H1 (cell line): ENCODE results near the gene HYCC1. TPM values are rescaled to one million over a fixed set of nuclear protein-coding genes. Genes with fewer than 3 reads are reported as not detected.

ENCODE experiments used
- CHD1 ChIP-seq: IDR thresholded peaks from 2 replicates; pipeline ENCODE4 v1.6.1; 2012; ENCODE audit warnings: low read depth, low read length, improper control_type of control experiment
- CREB1 ChIP-seq: IDR thresholded peaks from 2 replicates; pipeline ENCODE4 v1.6.1; 2012; ENCODE audit warnings: inconsistent platforms
- CTCF ChIP-seq, 3 experiments: IDR thresholded peaks; 1 replicate in 2 of 3; 2 replicates in 1 of 3; pipeline versions ENCODE4 v1.5.1 to v1.6.1; 2011; ENCODE audit warnings: low read length in 3 of 3, mild to moderate bottlenecking in 3 of 3, inconsistent platforms in 2 of 3, low read depth in 1 of 3, moderate library complexity in 1 of 3; ENCODE audit not compliant: insufficient read depth in 1 of 3; ENCODE audit errors: control extremely low read depth in 1 of 3
- HDAC6 ChIP-seq: IDR thresholded peaks from one replicate; pipeline ENCODE4 v1.7.1; 2012; ENCODE audit warnings: low read depth, mild to moderate bottlenecking, inconsistent platforms, low read length, moderate library complexity
- POU5F1 ChIP-seq: IDR thresholded peaks from 2 replicates; pipeline ENCODE4 v1.6.1; 2011; ENCODE audit warnings: low read depth, mild to moderate bottlenecking, low read length, moderate library complexity
- SIN3A ChIP-seq, 2 experiments: IDR thresholded peaks in 1 of 2; conservative IDR thresholded peaks in 1 of 2; 2 replicates each; pipeline ENCODE4 v1.6.1; 2011 to 2012; ENCODE audit warnings: low read length in 2 of 2, improper control_type of control experiment in 1 of 2, low read depth in 1 of 2, mild to moderate bottlenecking in 1 of 2
- SIRT6 ChIP-seq: IDR thresholded peaks from one replicate; pipeline ENCODE4 v1.7.1; 2012; ENCODE audit warnings: low read length, inconsistent platforms
- SP2 ChIP-seq: IDR thresholded peaks from 2 replicates; pipeline ENCODE4 v1.6.1; 2012; ENCODE audit warnings: mild to moderate bottlenecking, low read length, inconsistent platforms
- TAF1 ChIP-seq: IDR thresholded peaks from 2 replicates; pipeline ENCODE4 v1.6.1; 2011; ENCODE audit warnings: mild to moderate bottlenecking, low read depth, low read length
- YY1 ChIP-seq: IDR thresholded peaks from 2 replicates; pipeline ENCODE4 v1.6.1; 2011; ENCODE audit warnings: low read depth, mild to moderate bottlenecking, low read length
- polyA plus RNA-seq, 7 experiments: library from polyadenylated mRNA; depleted of rRNA in 3 of 7; stranded (reverse) in 5 of 7; unstranded in 2 of 7; fragments of >200 nt in 5 of 7; fragments of 200-250 nt in 2 of 7; gene quantifications; 1 replicate in 5 of 7; 2 replicates in 1 of 7; 4 replicates in 1 of 7; pipeline versions ENCODE4 v1.2.1 to v1.2.3, GENCODE V29; 2011 to 2013; ENCODE audit warnings: missing spikeins in 2 of 7, mixed read lengths in 2 of 7
- total RNA-seq: library from RNA; stranded (reverse); fragmentation: NEBNext Ultra II Directional; extraction: Animal tissue kit (Norgen Biotek cat#: 25700); gene quantifications from 2 replicates; pipeline ENCODE4 v1.2.1, GENCODE V29; 2021

The HYCC1 gene
- total and polyA plus RNA-seq, 2 of the 8 experiments (the other 6 are each of a cell fraction or from before 2014, with no cell fraction given), result 20.2 to 142 TPM

- TF ChIP-seq SIN3A (conservative IDR thresholded peaks at IDR 0.05 in 1 of 2, IDR thresholded peaks at IDR 0.05 in 1 of 2; ENCODE audit: low read depth in 1 of 2, low read length in 2 of 2) (peak in 1 of 2 experiments; percentile 20; a peak in 1 of 4 replicates), TAF1 (no peak), CTCF (IDR thresholded peaks at IDR 0.05; ENCODE audit: control extremely low read depth in 1 of 3, insufficient read depth in 1 of 3, low read depth in 1 of 3, low read length in 3 of 3) (peak in 1 of 3 experiments; percentile 1; a peak in 1 of 4 replicates), YY1 (no peak), CREB1 (no peak), SP2 (no peak), CHD1 (no peak), HDAC6 (no peak), SIRT6 (no peak), POU5F1 (no peak)
- TF ChIP-seq, all 59 proteins: peak for 6
Observed at GRCh38 chr7:23012908-23013714, 819 bp downstream of the HYCC1 start (continued).
